Neuronal stem cell (in vitro differentiated cells): ENCODE measurements around the gene EN2.

ENCODE experiments used
- DNase-seq: peaks from one replicate; pipeline ENCODE4 v3.0.0-alpha.2; 2013; ENCODE audit warnings: low spot score
- H2AFZ ChIP-seq: one replicate; pipeline ENCODE4 v1.6.1; 2013; ENCODE audit warnings: mild to moderate bottlenecking, low read length, inconsistent platforms
- H2AK5ac ChIP-seq: 2 replicates; pipeline ENCODE4 v1.6.1; 2013; ENCODE audit warnings: low read depth, mild to moderate bottlenecking, inconsistent platforms, low read length, moderate library complexity, mixed read lengths
- H2BK120ac ChIP-seq: 2 replicates; pipeline ENCODE4 v1.6.1; 2013; ENCODE audit warnings: low read depth, mild to moderate bottlenecking, inconsistent platforms, low read length, moderate library complexity, mixed read lengths
- H2BK12ac ChIP-seq: one replicate; pipeline ENCODE4 v1.6.1; 2013; ENCODE audit warnings: low read length, inconsistent platforms
- H2BK15ac ChIP-seq: 2 replicates; pipeline ENCODE4 v1.6.1; 2013; ENCODE audit warnings: mild to moderate bottlenecking, low read length, inconsistent platforms, mixed read lengths
- H2BK5ac ChIP-seq: one replicate; pipeline ENCODE4 v1.6.1; 2013; ENCODE audit warnings: inconsistent platforms, mild to moderate bottlenecking, low read length, moderate library complexity
- H3K14ac ChIP-seq: one replicate; pipeline ENCODE4 v1.6.1; 2013; ENCODE audit warnings: low read length, inconsistent platforms
- H3K18ac ChIP-seq: 2 replicates; pipeline ENCODE4 v1.6.1; 2013; ENCODE audit warnings: low read length, inconsistent platforms
- H3K23ac ChIP-seq: 2 replicates; pipeline ENCODE4 v1.6.1; 2013; ENCODE audit warnings: low read depth, mild to moderate bottlenecking, mixed read lengths, low read length, inconsistent platforms; ENCODE audit not compliant: poor library complexity
- H3K27ac ChIP-seq: replicated peaks from 3 replicates; pipeline ENCODE4 v1.5.1; 2013; ENCODE audit warnings: low read length, inconsistent platforms
- H3K27me3 ChIP-seq, 3 experiments: 2 replicates each; pipeline ENCODE4 v1.6.1; 2013; ENCODE audit warnings: low read length in 3 of 3, mild to moderate bottlenecking in 2 of 3, inconsistent platforms in 1 of 3, low read depth in 1 of 3, mixed read lengths in 1 of 3, moderate library complexity in 1 of 3; ENCODE audit not compliant: control insufficient read depth in 3 of 3, insufficient read depth in 3 of 3
- H3K36me3 ChIP-seq, 2 donors: replicated peaks in 1 of 2; 2 replicates each; pipeline ENCODE4 v1.6.1; 2013; ENCODE audit warnings: low read length in 2 of 2; ENCODE audit not compliant: control insufficient read depth in 2 of 2, insufficient read depth in 2 of 2
- H3K4ac ChIP-seq: 2 replicates; pipeline ENCODE4 v1.6.1; 2013; ENCODE audit warnings: inconsistent platforms, mild to moderate bottlenecking, low read length, moderate library complexity
- H3K4me1 ChIP-seq, 2 donors: 1 replicate in 1 of 2; 2 replicates in 1 of 2; pipeline ENCODE4 v1.6.1; 2013; ENCODE audit warnings: low read length in 2 of 2, low read depth in 1 of 2; ENCODE audit not compliant: control insufficient read depth in 2 of 2, insufficient read depth in 1 of 2
- H3K4me2 ChIP-seq: one replicate; pipeline ENCODE4 v1.6.1; 2013; ENCODE audit warnings: mild to moderate bottlenecking, low read length, inconsistent platforms; ENCODE audit not compliant: insufficient read depth, poor library complexity, severe bottlenecking
- H3K4me3 ChIP-seq, 2 donors: 2 replicates each; pipeline ENCODE4 v1.5.1; 2013; ENCODE audit warnings: low read length in 2 of 2, mild to moderate bottlenecking in 2 of 2, inconsistent platforms in 1 of 2, moderate library complexity in 1 of 2
- H3K79me1 ChIP-seq: one replicate; pipeline ENCODE4 v1.6.1; 2013; ENCODE audit warnings: low read depth, mild to moderate bottlenecking, inconsistent platforms, low read length, moderate library complexity
- H3K9ac ChIP-seq: one replicate; pipeline ENCODE4 v1.6.1; 2013; ENCODE audit warnings: mild to moderate bottlenecking, low read depth, low read length, inconsistent platforms; ENCODE audit not compliant: poor library complexity
- H3K9me3 ChIP-seq, 2 donors: replicated peaks in 1 of 2; 2 replicates each; pipeline versions ENCODE3 to v1.6.1; 2013; ENCODE audit warnings: low read length in 2 of 2, mild to moderate bottlenecking in 2 of 2, inconsistent platforms in 1 of 2, low read depth in 1 of 2, mixed read lengths in 1 of 2, moderate library complexity in 1 of 2; ENCODE audit not compliant: control insufficient read depth in 2 of 2, insufficient read depth in 1 of 2
- H4K8ac ChIP-seq: one replicate; pipeline ENCODE4 v1.6.1; 2013; ENCODE audit warnings: low read depth, mild to moderate bottlenecking, inconsistent platforms, low read length, moderate library complexity
- H4K91ac ChIP-seq: one replicate; pipeline ENCODE4 v1.6.1; 2013; ENCODE audit warnings: low read length, low read depth, mild to moderate bottlenecking, inconsistent platforms; ENCODE audit not compliant: poor library complexity
- WGBS, 2 donors: extraction: QIAGEN DNeasy Blood & Tissue Kit; methylation state at CpG; one replicate each; pipeline ENCODE4 v1.1.7; 2013; ENCODE audit warnings: missing lambda C conversion rate in 2 of 2, mixed read lengths in 1 of 2; ENCODE audit not compliant: insufficient read length in 2 of 2, insufficient replicate concordance in 1 of 2; ENCODE audit errors: extremely low coverage in 2 of 2; 5-methylcytosine and 5-hydroxymethylcytosine counted together

Gene EN2

DNA sequence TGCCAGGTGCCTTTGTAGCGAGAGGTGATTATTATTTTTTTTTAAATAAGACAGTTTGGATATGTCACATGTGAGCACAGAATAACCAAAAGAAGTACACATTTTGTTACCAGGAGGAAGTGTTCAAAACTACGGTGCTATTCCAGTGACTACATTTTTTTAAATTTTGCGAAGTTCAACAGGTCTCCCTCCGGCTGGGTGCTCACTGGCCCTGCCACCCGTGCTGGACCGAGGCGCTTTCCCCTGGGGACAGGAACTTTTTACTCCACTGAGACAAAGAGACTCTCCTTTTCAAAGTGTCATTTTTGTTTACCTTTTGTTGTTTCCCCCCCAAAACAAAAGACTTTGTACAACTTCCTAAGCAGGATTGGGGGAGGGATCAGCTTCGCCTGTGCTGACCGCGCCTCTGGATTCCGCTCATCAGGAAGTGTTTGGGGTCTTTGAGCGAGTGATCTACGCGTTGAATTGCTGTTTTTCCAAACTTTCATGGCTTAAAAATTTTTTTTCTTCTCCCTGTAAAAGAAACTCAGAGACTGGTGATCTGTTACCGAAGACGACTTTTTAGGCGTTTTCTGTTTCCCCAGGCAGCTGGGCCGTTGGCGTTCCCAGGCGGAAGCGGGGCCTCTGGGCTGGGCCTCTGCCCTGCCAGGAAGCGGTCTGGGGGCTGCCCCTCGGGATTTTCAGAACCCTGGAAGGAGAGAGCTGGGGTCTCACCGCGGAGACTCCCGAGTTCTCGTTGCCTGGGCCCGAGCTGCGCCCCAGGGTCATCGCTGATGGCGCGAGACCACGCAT is 7.2 kb downstream of the EN2 start:
- no peak overlapping the region for H2BK120ac ChIP-seq
- no peak overlapping the region for H2BK15ac ChIP-seq
- H3K18ac ChIP-seq, result no peak overlapping the region
- H2AFZ ChIP-seq, result no peak overlapping the region
- no peak overlapping the region for H4K8ac ChIP-seq
- H3K4me2 ChIP-seq, result no peak overlapping the region
- DNase-seq, result no peak
- no peaks in the 10 kb centered on the region for H3K79me1 ChIP-seq
- peaks cover 0 to 61% of the 10 kb centered on the region in 2 donors for H3K36me3 ChIP-seq
- no peak overlapping the region for H2BK5ac ChIP-seq
- no peak overlapping the region for H3K9ac ChIP-seq
- H3K4ac ChIP-seq, result no peak overlapping the region
- no peak overlapping the region for H2BK12ac ChIP-seq
- H3K9me3 ChIP-seq, result peaks cover 0 to 8% of the 10 kb centered on the region in 2 donors
- no peak overlapping the region for H3K4me3 ChIP-seq
- H4K91ac ChIP-seq, result no peak overlapping the region
- H3K23ac ChIP-seq, result no peak overlapping the region
- H2AK5ac ChIP-seq, result no peak overlapping the region
- H3K14ac ChIP-seq, result no peak overlapping the region
- no peak overlapping the region for H3K27ac ChIP-seq
- peaks cover 0 to 94% (median 72%) of the 10 kb centered on the region in 3 experiments for H3K27me3 ChIP-seq
- H3K4me1 ChIP-seq, result peaks cover 0 to 62% of the 10 kb centered on the region in 2 donors
- no CpG with 5 or more reads among the region's 33 CpGs for WGBS, 2 donors

- peaks cover 0 to 6% of the 10 kb centered on the region in 2 donors for H3K9me3 ChIP-seq
- H2BK12ac ChIP-seq, result no peak overlapping the region
- H2BK15ac ChIP-seq, result no peak overlapping the region
- H3K9ac ChIP-seq, result no peak overlapping the region
- no peaks in the 10 kb centered on the region for H3K79me1 ChIP-seq
- peak overlapping the region in 1 of 2 donors; percentile 59 for H3K4me3 ChIP-seq
- no peak overlapping the region for H2AFZ ChIP-seq
- H3K4ac ChIP-seq, result no peak overlapping the region
- H2BK120ac ChIP-seq, result no peak overlapping the region
- no peak overlapping the region for H3K27ac ChIP-seq
- peaks cover 0 to 94% (median 73%) of the 10 kb centered on the region in 3 experiments for H3K27me3 ChIP-seq
- H3K4me2 ChIP-seq, result no peak overlapping the region
- peaks cover 0 to 55% of the 10 kb centered on the region in 2 donors for H3K36me3 ChIP-seq
- H3K23ac ChIP-seq, result no peak overlapping the region
- H4K8ac ChIP-seq, result no peak overlapping the region
- no peak for DNase-seq
- H3K18ac ChIP-seq, result no peak overlapping the region
- no peak overlapping the region for H3K14ac ChIP-seq
- WGBS, 2 donors, result no CpG with 5 or more reads among the region's 9 CpGs
- H2BK5ac ChIP-seq, result peak overlapping the region; percentile 56
- H4K91ac ChIP-seq, result no peak overlapping the region
- H2AK5ac ChIP-seq, result no peak overlapping the region
- peaks cover 0 to 62% of the 10 kb centered on the region in 2 donors for H3K4me1 ChIP-seq
Measured at GRCh38 chr7:155465761-155466141, 7.8 kb downstream of the EN2 start.

- peak overlapping the region in 1 of 2 donors; percentile 59 for H3K4me3 ChIP-seq
- H3K9ac ChIP-seq, result no peak overlapping the region
- H3K36me3 ChIP-seq, result peaks cover 0 to 49% of the 10 kb centered on the region in 2 donors
- no peak overlapping the region for H3K4ac ChIP-seq
- no peak overlapping the region for H2BK120ac ChIP-seq
- H4K8ac ChIP-seq, result no peak overlapping the region
- peaks cover 0 to 94% (median 73%) of the 10 kb centered on the region in 3 experiments for H3K27me3 ChIP-seq
- peak overlapping the region; percentile 56 for H2BK5ac ChIP-seq
- H2AFZ ChIP-seq, result peak overlapping the region; percentile 74
- H3K27ac ChIP-seq, result no peak overlapping the region
- H3K4me1 ChIP-seq, result peaks cover 0 to 62% of the 10 kb centered on the region in 2 donors
- H3K18ac ChIP-seq, result peak overlapping the region; percentile 52
- WGBS, 2 donors, result no CpG with 5 or more reads among the region's 42 CpGs
- no peak overlapping the region for H4K91ac ChIP-seq
- no peak overlapping the region for H2BK15ac ChIP-seq
- DNase-seq, result no peak
- peak overlapping the region; percentile 2 for H3K14ac ChIP-seq
- H3K4me2 ChIP-seq, result peak overlapping the region; percentile 60
- H2BK12ac ChIP-seq, result no peak overlapping the region
- H3K23ac ChIP-seq, result peak overlapping the region; percentile 57
- peak overlapping the region; percentile 40 for H2AK5ac ChIP-seq
- no peaks in the 10 kb centered on the region for H3K79me1 ChIP-seq
- H3K9me3 ChIP-seq, result peaks cover 0 to 4% of the 10 kb centered on the region in 2 donors
Measured at GRCh38 chr7:155466142-155466813, 8.3 kb downstream of the EN2 start.
